ENCODE data around the gene HOXA2.

Gene HOXA2

GRCh38 chr7:27088002-27088922, 14.2 kb downstream of the HOXA2 start:
- FAIRE-seq = no peak

DNA sequence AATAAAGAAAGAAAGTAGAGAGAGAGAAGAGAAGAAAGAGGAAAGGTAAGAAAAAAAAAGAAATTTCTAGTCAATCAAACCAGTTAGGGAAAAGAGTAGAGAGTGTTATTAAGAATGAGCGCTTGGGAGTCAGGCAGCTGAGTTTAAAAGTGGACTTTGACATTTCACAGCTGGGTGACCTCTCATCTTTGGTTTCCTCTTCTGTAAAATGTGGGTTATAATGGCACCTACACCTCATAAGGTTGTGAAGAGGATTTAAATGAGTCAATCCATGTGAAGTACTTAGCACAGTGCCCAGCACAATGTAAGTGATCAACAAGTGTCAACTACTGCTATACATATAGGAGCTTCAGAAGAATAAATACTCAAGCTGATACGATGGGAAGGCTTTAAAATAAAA, 18.8 kb downstream of the HOXA2 start:
- FAIRE-seq (peak; percentile 56), DNase-seq (ENCODE audit: extremely low spot score, insufficient read length, low read depth) (no peak)

More at GRCh38 chr7:27088002-27088922, 14.2 kb downstream of the HOXA2 start:
- DNase-seq (ENCODE audit: extremely low spot score, insufficient read length, low read depth) = no peak

DNA sequence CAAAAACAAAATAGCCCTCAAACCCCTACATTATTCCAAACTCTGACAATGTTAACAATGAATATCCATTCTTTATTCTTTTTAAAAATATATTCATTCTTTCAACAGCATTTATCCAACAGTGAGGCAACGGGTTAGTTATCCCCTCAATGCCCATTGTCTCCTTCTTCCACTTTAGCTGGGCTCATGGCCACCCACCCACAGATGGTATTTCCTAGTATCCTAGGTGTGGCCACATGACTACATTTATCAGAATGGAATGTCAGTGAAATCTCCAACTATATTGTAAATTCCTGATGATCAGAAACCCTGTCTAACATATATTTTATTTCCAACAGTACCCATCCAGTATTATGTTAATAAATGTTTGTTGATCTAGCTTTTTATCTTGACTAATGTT, 20.3 kb downstream of the HOXA2 start:
- no peak for DNase-seq (ENCODE audit: extremely low spot score, insufficient read length, low read depth)
- FAIRE-seq = no peak

- DNase-seq (ENCODE audit: extremely low spot score, insufficient read length, low read depth) (no peak), FAIRE-seq (no peak)
These were observed 21.5 kb downstream of the HOXA2 start for GRCh38 chr7:27080844-27081436.

DNA sequence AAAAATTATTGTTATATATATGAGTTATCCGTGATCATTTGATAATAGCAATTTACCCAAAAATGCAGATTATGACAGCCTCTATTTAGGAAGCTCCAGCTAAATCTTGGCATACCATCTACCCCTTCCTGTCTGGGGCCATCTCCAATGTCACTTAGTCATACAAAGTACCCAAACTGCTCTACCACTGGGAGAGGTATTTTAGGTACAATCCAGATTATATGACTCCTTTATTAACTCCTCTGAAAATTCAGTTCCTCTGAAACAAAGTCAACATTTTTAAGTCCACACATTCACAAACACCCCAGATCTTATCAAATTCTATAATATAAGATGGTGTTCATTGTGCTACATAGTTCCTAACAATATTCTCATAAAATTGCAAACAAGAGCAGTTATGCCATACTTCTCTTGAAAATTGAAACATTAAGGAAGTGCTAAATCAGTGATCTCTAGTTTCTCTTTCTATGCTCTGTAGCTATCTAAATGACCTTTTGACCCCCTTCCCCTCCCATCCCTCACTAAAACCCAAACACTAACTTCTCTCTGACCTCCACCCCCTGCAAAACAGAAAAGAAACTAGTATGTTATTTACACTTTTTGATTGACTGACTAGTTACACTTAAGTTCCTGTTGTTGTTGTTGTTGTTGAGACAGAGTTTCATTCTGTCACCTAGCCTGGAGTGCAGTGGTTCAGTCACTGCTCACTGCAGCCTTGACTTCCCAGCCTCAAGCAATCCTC, 23.1 kb downstream of the HOXA2 start:
- DNase-seq (ENCODE audit: extremely low spot score, insufficient read length, low read depth) = no peak

GRCh38 chr7:27078616-27079233, 23.8 kb downstream of the HOXA2 start:
- DNase-seq (ENCODE audit: extremely low spot score, insufficient read length, low read depth) = no peak
- FAIRE-seq = no peak

More for the DNA sequence above, 23.1 kb downstream of the HOXA2 start:
- peak; percentile 68 for FAIRE-seq

DNA sequence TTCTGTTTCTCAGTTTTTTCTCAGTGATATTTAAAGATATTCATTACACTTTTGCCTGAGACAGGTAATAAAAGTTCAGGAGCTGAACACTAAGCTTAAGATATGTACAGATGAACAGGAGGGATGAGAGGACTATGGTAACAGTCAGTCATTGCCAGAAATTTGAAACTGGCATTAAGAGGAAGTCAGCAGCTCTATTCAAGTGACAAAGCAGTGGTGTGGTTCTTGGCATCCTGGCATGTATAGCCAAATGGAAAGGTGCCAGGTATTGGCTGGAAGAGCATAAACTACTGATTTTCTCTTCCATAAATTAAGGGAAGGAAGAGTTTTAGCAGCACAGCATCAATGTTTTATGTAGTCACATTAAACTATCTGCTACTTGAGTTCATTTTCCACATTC, 29.4 kb downstream of the HOXA2 start:
- DNase-seq (ENCODE audit: extremely low spot score, insufficient read length, low read depth) (no peak), FAIRE-seq (no peak)

DNA sequence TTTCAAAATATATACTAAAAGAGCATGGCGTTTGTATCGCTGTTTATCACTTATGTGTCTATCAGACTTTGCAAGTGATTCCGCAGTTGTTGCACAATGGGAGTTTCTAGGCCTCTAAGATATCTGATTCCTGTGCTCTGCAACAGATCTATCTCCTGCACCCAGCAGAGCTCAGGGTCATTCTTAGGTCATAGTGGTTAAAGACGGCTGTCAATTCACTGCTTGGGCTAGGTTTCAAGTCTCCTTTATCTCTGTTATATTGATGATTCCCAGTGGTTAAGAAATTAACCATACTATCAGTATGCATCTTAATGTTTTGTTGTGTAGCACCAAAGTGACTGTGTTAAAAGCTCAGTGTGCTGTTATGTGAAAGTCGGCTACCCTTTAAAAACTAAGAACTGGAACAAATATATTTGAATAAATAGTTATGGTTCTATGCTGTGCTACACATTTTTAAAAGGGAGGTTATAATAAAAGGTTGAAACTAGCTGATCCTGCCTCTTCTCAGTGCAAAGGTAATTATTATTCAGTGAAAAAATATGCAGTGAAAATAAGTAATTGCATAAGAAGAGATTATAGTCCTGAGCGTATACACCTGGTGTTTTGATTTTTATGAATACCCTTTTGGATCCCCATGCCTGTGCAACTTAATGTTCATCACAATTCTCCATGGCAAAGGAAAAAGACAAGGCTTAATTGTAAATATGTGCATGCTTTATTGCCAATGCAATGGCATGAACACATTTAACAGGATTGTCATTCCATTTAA, 30.7 kb downstream of the HOXA2 start:
- no peak for DNase-seq (ENCODE audit: extremely low spot score, insufficient read length, low read depth)
- FAIRE-seq = peak; percentile 33

DNA sequence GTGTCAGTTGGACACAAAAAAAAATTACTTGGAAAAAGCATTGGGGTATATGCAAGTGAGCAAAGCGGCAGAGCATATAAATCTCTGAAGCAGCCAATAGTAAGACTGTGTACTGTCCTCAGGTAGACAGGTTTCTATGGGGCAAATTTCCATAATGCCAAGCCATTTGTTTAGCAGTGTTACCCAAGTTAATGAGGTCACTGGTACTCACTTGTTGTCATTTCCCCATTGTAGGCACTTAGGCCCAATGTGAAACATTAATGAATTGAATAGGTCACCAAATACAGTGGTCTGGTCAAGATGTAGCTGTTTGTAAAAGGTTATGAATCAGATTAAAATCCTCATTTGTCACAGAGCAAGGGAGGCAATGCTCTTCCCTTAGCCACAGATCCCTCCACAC, 34.2 kb downstream of the HOXA2 start:
- DNase-seq (ENCODE audit: extremely low spot score, insufficient read length, low read depth) (no peak), FAIRE-seq (no peak)

- DNase-seq (ENCODE audit: extremely low spot score, insufficient read length, low read depth) (no peak), FAIRE-seq (no peak)
These were observed 36.3 kb downstream of the HOXA2 start for GRCh38 chr7:27066148-27066547.

GRCh38 chr7:27065709-27066108, 36.8 kb downstream of the HOXA2 start:
- DNase-seq (ENCODE audit: extremely low spot score, insufficient read length, low read depth) (no peak), FAIRE-seq (no peak)

- FAIRE-seq = no peak
- DNase-seq (ENCODE audit: extremely low spot score, insufficient read length, low read depth) = no peak
These were observed 37.8 kb downstream of the HOXA2 start for GRCh38 chr7:27064661-27065060.

DNA sequence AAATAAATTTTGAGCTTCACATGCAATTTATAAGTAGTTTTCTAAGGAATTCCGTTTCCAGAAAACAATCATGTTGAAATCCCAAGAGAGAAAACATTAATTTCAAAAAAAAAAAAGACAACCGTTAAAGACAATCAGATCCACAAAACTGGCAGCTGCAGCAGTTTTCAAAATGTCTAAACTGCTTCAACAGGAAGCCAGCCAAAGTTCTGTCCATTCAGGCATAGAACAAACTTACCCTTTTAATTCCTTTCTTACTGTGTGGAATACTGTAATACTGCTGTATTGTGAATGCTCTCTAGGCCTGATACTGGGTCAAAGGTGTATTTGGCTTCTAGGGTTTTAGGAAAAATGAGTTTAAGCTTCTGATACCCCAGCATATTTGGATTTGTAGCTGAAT, 38.3 kb downstream of the HOXA2 start:
- FAIRE-seq (no peak), DNase-seq (ENCODE audit: extremely low spot score, insufficient read length, low read depth) (no peak)

DNA sequence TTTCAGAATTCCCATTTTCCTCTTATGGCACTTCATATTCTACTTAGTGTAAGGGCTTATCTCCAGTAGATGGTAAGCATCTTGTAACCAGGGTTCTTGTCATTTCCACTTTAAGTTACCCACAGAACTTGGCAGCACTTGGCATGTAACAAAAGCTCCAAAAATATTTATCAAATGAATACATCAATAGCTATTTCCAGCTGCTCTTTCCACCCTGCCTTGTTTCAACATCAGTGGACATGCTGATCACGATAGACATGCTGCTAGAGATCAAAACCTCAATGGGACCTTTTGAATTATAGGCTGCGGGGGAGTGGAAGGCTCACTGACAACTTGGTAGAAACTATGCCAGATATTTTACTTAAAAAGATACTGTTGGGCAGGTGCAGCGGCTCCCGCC, 39.5 kb downstream of the HOXA2 start:
- no peak for DNase-seq (ENCODE audit: extremely low spot score, insufficient read length, low read depth)
- FAIRE-seq = no peak

DNA sequence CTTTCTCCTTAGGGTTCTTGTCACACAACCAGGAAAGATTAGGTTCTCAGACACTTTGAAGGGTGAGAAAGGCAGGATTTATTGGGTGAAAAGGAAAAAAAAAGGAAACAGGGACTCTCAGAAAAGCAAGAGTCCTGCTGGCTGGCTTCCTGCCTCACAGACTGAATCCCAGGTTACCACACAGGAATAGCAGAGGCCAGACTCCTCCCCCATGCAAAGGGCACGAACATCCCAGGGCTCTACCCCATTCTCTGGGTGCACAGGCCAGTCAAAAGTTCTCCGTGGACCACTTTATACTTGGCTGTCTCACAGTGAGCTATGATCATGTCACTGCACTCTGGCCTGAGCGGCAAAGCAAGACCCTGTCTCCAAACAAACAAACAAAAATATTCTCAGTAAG, 49.3 kb downstream of the HOXA2 start:
- DNase-seq (ENCODE audit: extremely low spot score, insufficient read length, low read depth) (no peak), FAIRE-seq (no peak)

DNA sequence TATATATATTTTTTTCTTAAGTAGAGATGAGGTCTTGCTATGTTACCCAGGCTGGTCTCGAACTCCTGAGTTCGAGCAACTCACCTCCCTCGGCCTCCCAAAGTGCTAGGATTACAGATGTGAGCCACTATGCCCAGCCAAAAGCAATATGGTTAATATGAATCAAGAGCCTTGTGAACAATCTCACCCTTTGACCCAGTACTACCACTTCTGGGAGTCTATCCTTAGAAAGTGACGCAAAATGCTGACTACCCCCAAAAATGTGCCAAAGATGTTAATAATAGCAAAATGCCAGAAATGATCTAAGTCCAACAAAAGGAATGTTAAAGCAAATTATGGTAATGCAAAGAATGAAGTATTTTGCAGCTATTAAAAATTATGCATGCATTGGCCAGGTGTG, 51.0 kb downstream of the HOXA2 start:
- DNase-seq (ENCODE audit: extremely low spot score, insufficient read length, low read depth) (no peak), FAIRE-seq (no peak)
